Fibroblast of lung (primary cell): ENCODE results near the gene SREBF2. TPM values are rescaled to one million over a fixed set of nuclear protein-coding genes. Genes with fewer than 3 reads are reported as not detected.

Source experiments
- DNase-seq, 2 donors: peaks; one replicate each; pipeline versions ENCODE4 v3.0.0 to v3.0.0-alpha.2; 2010; ENCODE audit warnings: low read depth in 2 of 2
- H2AFZ ChIP-seq: 2 replicates; pipeline ENCODE4 v1.5.1; 2012; ENCODE audit warnings: low read length, control low read depth, inconsistent platforms
- H3K27ac ChIP-seq: 2 replicates; pipeline ENCODE4 v1.5.1; 2011; ENCODE audit warnings: low read length, control low read depth; ENCODE audit not compliant: insufficient read depth
- H3K27me3 ChIP-seq: 2 replicates; pipeline ENCODE4 v1.5.1; 2011; ENCODE audit warnings: mild to moderate bottlenecking, low read length; ENCODE audit not compliant: control insufficient read depth, insufficient read depth
- H3K36me3 ChIP-seq: 2 replicates; pipeline ENCODE4 v1.5.1; 2011; ENCODE audit warnings: low read length; ENCODE audit not compliant: control insufficient read depth, insufficient read depth
- H3K4me1 ChIP-seq: 2 replicates; pipeline ENCODE4 v1.5.1; 2011; ENCODE audit warnings: low read length; ENCODE audit not compliant: control insufficient read depth, insufficient read depth; ENCODE audit errors: extremely low read depth
- H3K4me2 ChIP-seq: 2 replicates; pipeline ENCODE4 v1.5.1; 2011; ENCODE audit warnings: low read length, control low read depth; ENCODE audit not compliant: insufficient read depth; ENCODE audit errors: extremely low read depth
- H3K4me3 ChIP-seq, 4 experiments: fragments of 200-600 bp in 1 of 4; sonication (generic) in 1 of 4; replicated peaks in 1 of 4; 2 replicates each; pipeline ENCODE4 v1.5.1; 2011 to 2016; ENCODE audit warnings: low read length in 4 of 4, low read depth in 3 of 4, mild to moderate bottlenecking in 3 of 4, control low read depth in 2 of 4, inconsistent platforms in 1 of 4, mixed read lengths in 1 of 4; ENCODE audit not compliant: insufficient read depth in 1 of 4; ENCODE audit errors: control extremely low read depth in 1 of 4
- H3K79me2 ChIP-seq: 2 replicates; pipeline ENCODE4 v1.5.1; 2012; ENCODE audit warnings: mild to moderate bottlenecking, low read length, inconsistent platforms; ENCODE audit not compliant: control insufficient read depth, insufficient read depth
- H3K9ac ChIP-seq: 2 replicates; pipeline ENCODE4 v1.5.1; 2011; ENCODE audit warnings: mild to moderate bottlenecking, low read length, control low read depth; ENCODE audit not compliant: insufficient read depth
- H3K9me3 ChIP-seq: 2 replicates; pipeline ENCODE4 v1.5.1; 2012; ENCODE audit warnings: low read depth, low read length; ENCODE audit not compliant: control insufficient read depth, insufficient read depth
- H4K20me1 ChIP-seq: 2 replicates; pipeline ENCODE4 v1.5.1; 2011; ENCODE audit warnings: low read length; ENCODE audit not compliant: control insufficient read depth, insufficient read depth; ENCODE audit errors: extremely low read depth
- CTCF ChIP-seq, 2 donors: IDR thresholded peaks in 1 of 2; conservative IDR thresholded peaks in 1 of 2; 1 replicate in 1 of 2; 2 replicates in 1 of 2; pipeline ENCODE4 v1.5.1; 2011 to 2012; ENCODE audit warnings: low read length in 2 of 2, control low read depth in 1 of 2, inconsistent platforms in 1 of 2, low read depth in 1 of 2, mild to moderate bottlenecking in 1 of 2
- EZH2 ChIP-seq: IDR thresholded peaks from 2 replicates; pipeline ENCODE4 v1.5.1; 2012; ENCODE audit warnings: low read length, control low read depth, mild to moderate bottlenecking; ENCODE audit errors: missing control alignments
- polyA plus RNA-seq, 2 donors: library from polyadenylated mRNA; depleted of rRNA in 1 of 2; stranded (reverse) in 1 of 2; unstranded in 1 of 2; fragments of >200 nt; gene quantifications; 2 replicates each; pipeline ENCODE4 v1.2.1, GENCODE V29; 2011 to 2012; ENCODE audit warnings: missing spikeins in 1 of 2
- total RNA-seq: library from RNA; depleted of rRNA; stranded (reverse); fragments of >200 nt; gene quantifications from 2 replicates; pipeline ENCODE4 v1.2.1, GENCODE V29; 2014

Gene SREBF2
- total and polyA plus RNA-seq, 2 donors (not counting 1 experiment from before 2014, with no cell fraction given) = 51.7 to 103 TPM

GRCh38 chr22:41838842-41839618 is 6.1 kb downstream of the SREBF2 start:
- H3K4me3 ChIP-seq = no peak overlapping the region
- H4K20me1 ChIP-seq = peaks cover 9% of the 10 kb centered on the region

GRCh38 chr22:41840216-41840615 is 7.3 kb downstream of the SREBF2 start:
- Histone ChIP-seq H3K27ac (no peak overlapping the region), H3K36me3 (peaks cover 14% of the 10 kb centered on the region), H2AFZ (no peak overlapping the region), H3K27me3 (no peaks in the 10 kb centered on the region), H3K4me2 (no peak overlapping the region), H3K4me3 (no peak overlapping the region), H3K4me1 (no peaks in the 10 kb centered on the region), H4K20me1 (peaks cover 9% of the 10 kb centered on the region), H3K79me2 (peaks cover 71% of the 10 kb centered on the region), H3K9me3 (no peaks in the 10 kb centered on the region), H3K9ac (no peak overlapping the region)
- no peak for DNase-seq
- no peak for TF ChIP-seq CTCF (conservative IDR thresholded peaks at IDR 0.05 in 1 of 2, IDR thresholded peaks at IDR 0.05 in 1 of 2; ENCODE audit: low read depth in 1 of 2, low read length in 2 of 2)
- TF ChIP-seq EZH2 = no peak

More at GRCh38 chr22:41838842-41839618, 6.1 kb downstream of the SREBF2 start:
- no peaks in the 10 kb centered on the region for H3K9me3 ChIP-seq
- H3K9ac ChIP-seq = no peak overlapping the region
- no peak for DNase-seq
- H3K27ac ChIP-seq = no peak overlapping the region
- peaks cover 4% of the 10 kb centered on the region for H3K4me1 ChIP-seq
- no peak for TF ChIP-seq CTCF (conservative IDR thresholded peaks at IDR 0.05 in 1 of 2, IDR thresholded peaks at IDR 0.05 in 1 of 2; ENCODE audit: low read depth in 1 of 2, low read length in 2 of 2)
- no peak overlapping the region for H2AFZ ChIP-seq
- H3K36me3 ChIP-seq = peaks cover 14% of the 10 kb centered on the region
- H3K27me3 ChIP-seq = no peaks in the 10 kb centered on the region
- peaks cover 69% of the 10 kb centered on the region for H3K79me2 ChIP-seq
- no peak overlapping the region for H3K4me2 ChIP-seq

- Histone ChIP-seq H3K79me2 (peaks cover 73% of the 10 kb centered on the region), H3K27ac (no peak overlapping the region), H4K20me1 (peaks cover 9% of the 10 kb centered on the region)
Observed at GRCh38 chr22:41841085-41841712, 8.3 kb downstream of the SREBF2 start.

More at GRCh38 chr22:41841085-41841712, 8.3 kb downstream of the SREBF2 start:
- peaks cover 14% of the 10 kb centered on the region for H3K36me3 ChIP-seq
- no peak for TF ChIP-seq EZH2
- no peak for TF ChIP-seq CTCF (conservative IDR thresholded peaks at IDR 0.05 in 1 of 2, IDR thresholded peaks at IDR 0.05 in 1 of 2; ENCODE audit: low read depth in 1 of 2, low read length in 2 of 2)
- no peak for DNase-seq
- H3K4me3 ChIP-seq = no peak overlapping the region
- no peaks in the 10 kb centered on the region for H3K4me1 ChIP-seq
- no peaks in the 10 kb centered on the region for H3K27me3 ChIP-seq
- no peak overlapping the region for H2AFZ ChIP-seq
- H3K4me2 ChIP-seq = no peak overlapping the region
- H3K9me3 ChIP-seq = no peaks in the 10 kb centered on the region
- no peak overlapping the region for H3K9ac ChIP-seq
